ENCODE measurements around the gene SPATS2L.

SPATS2L gene

GRCh38 chr2:200411831-200412230 lies 105.3 kb downstream of the SPATS2L start:
- no peak for DNase-seq (ENCODE audit: low read depth, low spot score)

GRCh38 chr2:200414367-200414766 lies 107.9 kb downstream of the SPATS2L start:
- DNase-seq (ENCODE audit: low read depth, low spot score), result no peak

GRCh38 chr2:200415455-200415854 lies 109.0 kb downstream of the SPATS2L start:
- DNase-seq (ENCODE audit: low read depth, low spot score), result no peak

- DNase-seq (ENCODE audit: low read depth, low spot score), result no peak
Measured at GRCh38 chr2:200416878-200417277, 110.4 kb downstream of the SPATS2L start.

GRCh38 chr2:200417366-200417765 lies 110.9 kb downstream of the SPATS2L start:
- no peak for DNase-seq (ENCODE audit: low read depth, low spot score)

GRCh38 chr2:200418399-200418798 lies 111.9 kb downstream of the SPATS2L start:
- no peak for DNase-seq (ENCODE audit: low read depth, low spot score)

GRCh38 chr2:200419325-200419724 lies 112.8 kb downstream of the SPATS2L start:
- DNase-seq (ENCODE audit: low read depth, low spot score), result no peak

- no peak for DNase-seq (ENCODE audit: low read depth, low spot score)
Measured at GRCh38 chr2:200421270-200421669, 114.8 kb downstream of the SPATS2L start.

GRCh38 chr2:200422071-200422470 lies 115.6 kb downstream of the SPATS2L start:
- DNase-seq (ENCODE audit: low read depth, low spot score), result no peak

- DNase-seq (ENCODE audit: low read depth, low spot score), result no peak
Measured at GRCh38 chr2:200422532-200423261, 116.2 kb downstream of the SPATS2L start.

GRCh38 chr2:200423541-200423940 lies 117.0 kb downstream of the SPATS2L start:
- no peak for DNase-seq (ENCODE audit: low read depth, low spot score)

- no peak for DNase-seq (ENCODE audit: low read depth, low spot score)
Measured at GRCh38 chr2:200425026-200425821, 118.7 kb downstream of the SPATS2L start.

- DNase-seq (ENCODE audit: low read depth, low spot score), result no peak
Measured at GRCh38 chr2:200426754-200427153, 120.3 kb downstream of the SPATS2L start.

GRCh38 chr2:200428961-200429665 lies 122.6 kb downstream of the SPATS2L start:
- DNase-seq (ENCODE audit: low read depth, low spot score), result no peak

- no peak for DNase-seq (ENCODE audit: low read depth, low spot score)
Measured at GRCh38 chr2:200430017-200430416, 123.5 kb downstream of the SPATS2L start.

- DNase-seq (ENCODE audit: low read depth, low spot score), result no peak
Measured at GRCh38 chr2:200431996-200432705, 125.7 kb downstream of the SPATS2L start.

- DNase-seq (ENCODE audit: low read depth, low spot score), result no peak
Measured at GRCh38 chr2:200435379-200435778, 128.9 kb downstream of the SPATS2L start.

- DNase-seq (ENCODE audit: low read depth, low spot score), result no peak
Measured at GRCh38 chr2:200438251-200438650, 131.8 kb downstream of the SPATS2L start.

GRCh38 chr2:200438846-200439245 lies 132.4 kb downstream of the SPATS2L start:
- DNase-seq (ENCODE audit: low read depth, low spot score), result no peak

- DNase-seq (ENCODE audit: low read depth, low spot score), result no peak
Measured at GRCh38 chr2:200439981-200440380, 133.5 kb downstream of the SPATS2L start.

- no peak for DNase-seq (ENCODE audit: low read depth, low spot score)
Measured at GRCh38 chr2:200442471-200442870, 136.0 kb downstream of the SPATS2L start.

GRCh38 chr2:200443376-200443775 lies 136.9 kb downstream of the SPATS2L start:
- DNase-seq (ENCODE audit: low read depth, low spot score), result no peak
